Measurements from ENCODE around the gene FGD6.

- TF ChIP-seq EZH2 (IDR thresholded peaks at IDR 0.05; ENCODE audit: borderline replicate concordance, low read length) (no peak), CTCF (IDR thresholded peaks at IDR 0.05; ENCODE audit: low read length) (no peak)
Measured at GRCh38 chr12:95055057-95055456, 162.2 kb downstream of the FGD6 start.
